Naive B cell (primary cell): ENCODE measurements around the gene SLCO3A1. TPM values are rescaled to one million over a fixed set of nuclear protein-coding genes. Genes with fewer than 3 reads are reported as not detected.
"Not testable (repeated sequence)": the region's sequence is repeated elsewhere in the genome, so short reads cannot be mapped to it uniquely, and the experiment has no call there.

Experiments used
- ATAC-seq, 2 donors: fragments of 150-1000 bp; cut with Tn5 transposase; 2 replicates each; pipeline ENCODE4 v1.10.0; 2021; ENCODE audit warnings: low read depth in 2 of 2, mild to moderate bottlenecking in 2 of 2, moderate library complexity in 2 of 2
- DNase-seq: peaks from one replicate; pipeline ENCODE4 v3.0.0; 2022
- H3K27ac Mint-ChIP-seq, 6 donors: one replicate each; pipeline ENCODE4 v1.8.0; 2020 to 2022; ENCODE audit warnings: mild to moderate bottlenecking in 6 of 6, mixed read lengths in 6 of 6, moderate library complexity in 5 of 6, inconsistent platforms in 2 of 6
- H3K27me3 Mint-ChIP-seq, 3 donors: one replicate each; pipeline ENCODE4 v1.8.0; 2021 to 2022; ENCODE audit warnings: mixed read lengths in 3 of 3, mild to moderate bottlenecking in 1 of 3
- H3K36me3 Mint-ChIP-seq, 2 donors: one replicate each; pipeline ENCODE4 v1.8.0; 2020 to 2022; ENCODE audit warnings: mixed read lengths in 2 of 2, inconsistent platforms in 1 of 2, mild to moderate bottlenecking in 1 of 2
- H3K4me1 Mint-ChIP-seq, 3 donors: one replicate each; pipeline ENCODE4 v1.8.0; 2020 to 2022; ENCODE audit warnings: mixed read lengths in 3 of 3, inconsistent platforms in 1 of 3, mild to moderate bottlenecking in 1 of 3, moderate library complexity in 1 of 3
- H3K4me3 Mint-ChIP-seq, 8 donors: one replicate each; pipeline ENCODE4 v1.8.0; 2020 to 2022; ENCODE audit warnings: mild to moderate bottlenecking in 8 of 8, mixed read lengths in 8 of 8, moderate library complexity in 8 of 8, inconsistent platforms in 2 of 8
- H3K9me3 Mint-ChIP-seq, 7 donors: one replicate each; pipeline ENCODE4 v1.8.0; 2020 to 2022; ENCODE audit warnings: mixed read lengths in 7 of 7, mild to moderate bottlenecking in 5 of 7, inconsistent platforms in 2 of 7, moderate library complexity in 1 of 7
- polyA plus RNA-seq, 6 donors: library from polyadenylated mRNA; unstranded; fragments of 300-500 nt; fragmentation: Illumina TruSeq; gene quantifications; one replicate each; pipeline ENCODE4 v1.2.3, GENCODE V29; 2021; ENCODE audit warnings: low read depth in 6 of 6

SLCO3A1 gene
- polyA plus RNA-seq, 6 donors from 2014 or later, result 0.25 to 0.73 (median 0.47) TPM; not detected in 2

- H3K27ac Mint-ChIP-seq, result no peak overlapping the region
- no peaks in the 10 kb centered on the region for H3K36me3 Mint-ChIP-seq
Observed at GRCh38 chr15:92044203-92044909, 190.8 kb downstream of the SLCO3A1 start.

GRCh38 chr15:92047900-92048299 is 194.4 kb downstream of the SLCO3A1 start:
- Mint-ChIP-seq H3K27ac (no peak overlapping the region), H3K4me1 (no peaks in the 10 kb centered on the region), H3K27me3 (peaks cover 0 to 13% (median 4%) of the 10 kb centered on the region in 3 donors), H3K36me3 (no peaks in the 10 kb centered on the region), H3K4me3 (no peak overlapping the region), H3K9me3 (peaks cover 0 to 4% (median 0%) of the 10 kb centered on the region in 7 donors)
- no peak for ATAC-seq
- no peak for DNase-seq

More at GRCh38 chr15:92044203-92044909, 190.8 kb downstream of the SLCO3A1 start:
- H3K27me3 Mint-ChIP-seq, result peaks cover 0 to 13% (median 4%) of the 10 kb centered on the region in 3 donors
- H3K9me3 Mint-ChIP-seq, result peaks cover 0 to 7% (median 4%) of the 10 kb centered on the region in 7 donors
- no peak overlapping the region for H3K4me3 Mint-ChIP-seq
- DNase-seq (no peak), ATAC-seq (no peak)
- H3K4me1 Mint-ChIP-seq, result no peaks in the 10 kb centered on the region

GRCh38 chr15:92048739-92049138 is 195.2 kb downstream of the SLCO3A1 start:
- DNase-seq (no peak), ATAC-seq (no peak)
- H3K4me1 Mint-ChIP-seq, result no peaks in the 10 kb centered on the region
- H3K27ac Mint-ChIP-seq, result no peak overlapping the region
- H3K9me3 Mint-ChIP-seq, result peaks cover 0 to 4% (median 0%) of the 10 kb centered on the region in 7 donors
- peaks cover 0 to 13% (median 4%) of the 10 kb centered on the region in 3 donors for H3K27me3 Mint-ChIP-seq
- H3K36me3 Mint-ChIP-seq, result no peaks in the 10 kb centered on the region
- no peak overlapping the region for H3K4me3 Mint-ChIP-seq

DNA sequence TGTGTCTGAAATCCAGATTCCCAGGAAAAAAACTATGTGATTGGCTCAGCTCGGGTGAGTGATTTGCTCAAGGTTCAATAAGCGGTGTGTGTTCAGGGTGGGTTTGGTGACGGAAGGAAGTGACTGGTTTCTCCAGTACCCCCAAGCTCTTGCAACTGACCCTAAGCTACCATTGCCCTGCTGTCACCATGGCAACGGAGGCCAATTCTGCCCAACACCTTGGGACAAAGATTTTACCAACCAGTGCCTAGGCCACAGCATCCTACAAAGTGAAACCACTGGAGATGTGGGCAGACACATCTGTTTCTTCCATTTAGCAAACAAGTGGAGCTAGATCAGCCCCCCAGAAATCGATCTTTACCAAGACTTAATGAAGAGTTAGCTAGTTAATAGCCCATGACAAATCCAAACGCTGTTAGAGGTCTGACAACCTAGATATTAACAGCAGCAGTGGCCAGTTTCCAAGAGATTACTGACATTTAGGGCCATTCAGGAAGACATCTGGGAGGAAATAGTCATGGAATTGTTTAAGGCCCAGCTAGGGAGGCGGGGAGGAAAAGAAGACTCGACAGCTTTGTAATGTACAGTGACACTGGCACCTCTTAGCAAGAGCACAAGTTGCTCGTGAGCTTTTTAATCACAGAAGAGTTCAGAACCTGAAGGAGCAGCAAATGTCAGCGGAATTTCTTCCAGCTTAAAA is 195.9 kb downstream of the SLCO3A1 start:
- no peaks in the 10 kb centered on the region for H3K4me1 Mint-ChIP-seq
- peak overlapping the region in 1 of 8 donors; percentile 31 for H3K4me3 Mint-ChIP-seq
- H3K27ac Mint-ChIP-seq, result no peak overlapping the region
- H3K9me3 Mint-ChIP-seq, result no peaks in the 10 kb centered on the region
- H3K36me3 Mint-ChIP-seq, result no peaks in the 10 kb centered on the region
- DNase-seq, result no peak
- H3K27me3 Mint-ChIP-seq, result peaks cover 0 to 6% (median 4%) of the 10 kb centered on the region in 3 donors
- no peak for ATAC-seq

DNA sequence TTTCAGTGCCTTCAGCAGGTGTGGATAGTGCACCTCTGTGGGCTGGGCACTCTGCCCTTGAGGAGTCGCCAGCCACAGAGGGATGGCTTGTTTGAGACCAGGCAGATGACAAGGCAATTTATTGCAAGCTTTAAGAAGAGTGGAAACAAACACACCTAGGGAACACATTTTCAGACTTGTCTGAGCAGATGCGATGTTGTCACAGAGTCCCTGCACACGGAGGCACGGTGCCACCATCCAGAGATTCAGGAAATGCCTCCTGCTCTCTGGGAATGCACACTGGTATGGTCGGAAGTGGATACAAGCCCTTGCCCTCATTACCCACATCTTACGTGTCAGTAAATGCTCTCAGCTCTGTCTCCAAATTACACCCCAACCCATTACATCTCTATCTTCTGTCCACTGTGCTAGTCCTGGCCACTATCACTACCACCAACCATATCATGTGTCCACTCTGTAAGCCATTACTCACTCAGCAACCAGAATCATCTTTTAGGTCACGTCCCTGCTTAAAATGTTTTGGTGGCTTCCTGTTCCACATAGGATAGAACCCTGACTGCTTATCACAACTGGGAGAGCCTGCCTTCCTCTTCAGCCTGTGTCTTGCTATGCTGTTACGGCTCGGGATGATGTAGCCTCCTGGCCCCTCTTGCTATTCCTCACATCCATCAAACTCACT is 196.9 kb downstream of the SLCO3A1 start:
- Mint-ChIP-seq H3K4me1 (no peaks in the 10 kb centered on the region), H3K4me3 (no peak overlapping the region), H3K27me3 (peaks cover 0 to 4% (median 0%) of the 10 kb centered on the region in 3 donors), H3K27ac (no peak overlapping the region), H3K36me3 (no peaks in the 10 kb centered on the region), H3K9me3 (peaks cover 0 to 2% (median 0%) of the 10 kb centered on the region in 7 donors)
- no peak for DNase-seq
- no peak for ATAC-seq

DNA sequence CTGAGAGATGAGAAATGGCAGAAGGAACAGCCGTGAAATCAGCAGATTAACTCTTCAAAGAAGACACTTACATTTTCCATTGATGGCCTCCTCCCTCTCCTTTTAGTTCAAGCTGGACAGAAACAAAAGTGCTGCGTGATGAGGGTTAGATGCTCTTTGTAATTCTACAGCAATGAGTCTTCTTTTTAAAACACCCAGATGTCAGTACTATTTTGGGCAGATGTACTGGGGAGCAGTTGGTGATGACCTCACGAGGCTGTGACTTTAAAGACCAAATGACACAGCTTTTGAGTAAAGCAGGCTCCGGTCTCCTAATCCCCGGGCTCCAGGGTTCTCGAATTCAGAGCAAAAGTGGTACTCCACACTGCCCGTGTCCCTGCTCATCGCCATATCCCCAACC is 198.2 kb downstream of the SLCO3A1 start:
- DNase-seq, result no peak
- Mint-ChIP-seq H3K27ac (no peak overlapping the region), H3K4me1 (no peaks in the 10 kb centered on the region), H3K9me3 (peaks cover 0 to 13% (median 2%) of the 10 kb centered on the region in 7 donors), H3K4me3 (no peak overlapping the region), H3K27me3 (peaks cover 0 to 7% (median 0%) of the 10 kb centered on the region in 3 donors), H3K36me3 (no peaks in the 10 kb centered on the region)
- no peak for ATAC-seq

GRCh38 chr15:92053753-92054316 is 200.3 kb downstream of the SLCO3A1 start:
- no peak overlapping the region for H3K27ac Mint-ChIP-seq
- peaks cover 0 to 8% (median 0%) of the 10 kb centered on the region in 3 donors for H3K27me3 Mint-ChIP-seq
- peaks cover 0 to 13% (median 2%) of the 10 kb centered on the region in 7 donors for H3K9me3 Mint-ChIP-seq
- ATAC-seq (no peak), DNase-seq (no peak)
- no peak overlapping the region for H3K4me3 Mint-ChIP-seq
- no peaks in the 10 kb centered on the region for H3K36me3 Mint-ChIP-seq
- no peaks in the 10 kb centered on the region for H3K4me1 Mint-ChIP-seq

- no peaks in the 10 kb centered on the region for H3K36me3 Mint-ChIP-seq
- H3K27me3 Mint-ChIP-seq, result peaks cover 0 to 8% (median 0%) of the 10 kb centered on the region in 3 donors
- no peak overlapping the region for H3K4me3 Mint-ChIP-seq
- ATAC-seq (no peak), DNase-seq (no peak)
- no peak overlapping the region for H3K27ac Mint-ChIP-seq
- peaks cover 0 to 13% (median 2%) of the 10 kb centered on the region in 7 donors for H3K9me3 Mint-ChIP-seq
- H3K4me1 Mint-ChIP-seq, result no peaks in the 10 kb centered on the region
Observed at GRCh38 chr15:92056875-92057274, 203.4 kb downstream of the SLCO3A1 start.

DNA sequence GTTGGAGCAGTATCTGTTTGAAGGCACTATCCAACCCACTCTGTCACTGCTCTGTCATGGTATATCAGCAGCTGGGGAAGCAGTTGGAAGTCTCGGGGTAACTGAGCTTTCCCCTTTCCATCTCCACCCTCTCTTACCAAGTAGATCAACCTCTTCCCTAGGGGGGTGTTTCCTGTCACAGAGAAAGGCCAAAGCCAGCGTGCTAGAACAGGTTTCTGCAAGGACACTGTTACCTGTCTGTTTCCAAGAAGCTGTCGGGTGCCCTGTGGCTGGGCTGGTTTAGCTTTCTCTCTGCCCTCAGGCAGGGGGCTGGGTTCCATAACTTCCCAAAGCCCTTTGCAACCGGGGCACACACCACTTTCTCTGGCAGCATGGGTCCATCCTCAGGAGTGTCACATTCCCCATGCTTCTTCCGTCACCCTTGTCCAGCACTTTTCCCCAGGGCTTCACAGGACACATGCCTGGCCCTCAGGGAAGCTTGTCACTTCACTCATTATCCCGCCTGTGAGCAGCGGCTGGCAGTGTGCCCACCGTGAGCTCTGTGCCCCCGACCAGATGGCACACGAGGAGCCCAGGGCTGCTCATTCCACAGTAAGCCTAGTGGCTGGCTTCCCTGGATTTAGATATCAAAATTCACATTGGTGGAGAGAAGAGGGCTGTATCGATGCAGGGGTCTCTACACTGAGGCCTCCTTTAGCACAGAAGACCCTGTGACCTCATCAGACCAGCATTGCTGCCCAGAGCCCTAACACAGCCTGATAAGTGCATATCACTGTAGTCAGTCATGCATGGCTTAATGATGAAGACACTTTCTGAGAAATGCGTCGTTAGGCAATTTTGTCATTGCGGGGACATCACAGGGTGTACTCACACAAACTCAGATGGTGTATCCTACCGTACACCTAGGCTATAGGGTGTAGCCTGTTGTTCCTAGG is 205.8 kb downstream of the SLCO3A1 start:
- Mint-ChIP-seq H3K27me3 (peaks cover 0 to 8% (median 0%) of the 10 kb centered on the region in 3 donors), H3K4me3 (peak overlapping the region in 1 of 8 donors; percentile 35), H3K27ac (no peak overlapping the region), H3K9me3 (peaks cover 0 to 13% (median 2%) of the 10 kb centered on the region in 7 donors), H3K36me3 (no peaks in the 10 kb centered on the region), H3K4me1 (no peaks in the 10 kb centered on the region)
- no peak for ATAC-seq
- DNase-seq, result no peak

DNA sequence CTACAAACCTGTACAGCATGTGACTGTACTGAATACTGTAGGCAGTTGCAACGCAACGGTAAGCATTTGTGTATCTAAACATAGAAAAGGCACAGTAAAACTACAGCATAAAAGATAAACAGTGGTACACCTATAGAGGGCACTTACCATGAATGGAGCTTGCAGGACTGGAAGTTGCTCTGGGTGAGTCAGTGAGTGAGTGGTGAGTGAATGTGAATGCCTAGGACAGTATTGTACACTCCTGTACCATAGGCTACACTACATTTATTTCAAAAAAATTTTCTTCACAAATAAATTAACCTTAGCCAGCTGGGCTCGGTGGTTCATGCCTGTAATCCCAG is 206.4 kb downstream of the SLCO3A1 start:
- H3K9me3 Mint-ChIP-seq, result peaks cover 0 to 13% (median 2%) of the 10 kb centered on the region in 7 donors
- H3K4me3 Mint-ChIP-seq, ATAC-seq, H3K27me3 Mint-ChIP-seq, H3K36me3 Mint-ChIP-seq, DNase-seq, H3K27ac Mint-ChIP-seq, H3K4me1 Mint-ChIP-seq: not testable (repeated sequence)

- no peak for ATAC-seq
- Mint-ChIP-seq H3K36me3 (no peaks in the 10 kb centered on the region), H3K4me3 (no peak overlapping the region)
Observed at GRCh38 chr15:92061511-92062195, 208.1 kb downstream of the SLCO3A1 start.

GRCh38 chr15:92062505-92062904 is 209.0 kb downstream of the SLCO3A1 start:
- DNase-seq (no peak), ATAC-seq (no peak)
- no peaks in the 10 kb centered on the region for H3K36me3 Mint-ChIP-seq
- H3K4me3 Mint-ChIP-seq, result no peak overlapping the region
- H3K27me3 Mint-ChIP-seq, result no peaks in the 10 kb centered on the region
- H3K9me3 Mint-ChIP-seq, result no peaks in the 10 kb centered on the region
- H3K27ac Mint-ChIP-seq, result no peak overlapping the region
- H3K4me1 Mint-ChIP-seq, result no peaks in the 10 kb centered on the region

More at GRCh38 chr15:92061511-92062195, 208.1 kb downstream of the SLCO3A1 start:
- Mint-ChIP-seq H3K27me3 (peaks cover 0 to 1% (median 0%) of the 10 kb centered on the region in 3 donors), H3K4me1 (no peaks in the 10 kb centered on the region), H3K27ac (no peak overlapping the region), H3K9me3 (peaks cover 0 to under 1% (median 0%) of the 10 kb centered on the region in 7 donors)
- no peak for DNase-seq
